CD8-positive, alpha-beta memory T cell (primary cell): ENCODE measurements around the gene SLC22A5. TPM values are rescaled to one million over a fixed set of nuclear protein-coding genes. Genes with fewer than 3 reads are reported as not detected.

Source experiments
- CTCF ChIA-PET: fragments of 350-600 bp; sonication (Branson Sonifier 250); formaldehyde crosslinking; loops from one replicate; lab custom pipeline; 2021; ENCODE audit warnings: antibody characterized with exemption; lab: Charles Lee
- POLR2A ChIA-PET: fragments of 350-600 bp; sonication (Branson Sonifier 250); formaldehyde crosslinking; loops from one replicate; lab custom pipeline; 2021; ENCODE audit warnings: antibody characterized with exemption; lab: Charles Lee
- DNase-seq, 5 donors: peaks; one replicate each; pipeline versions ENCODE4 v3.0.0 to v3.0.0-alpha.2; 2020 to 2022; ENCODE audit warnings: mixed read lengths in 1 of 5
- H3K27ac ChIP-seq: one replicate; pipeline ENCODE4 v1.7.0; 2013; ENCODE audit warnings: low read depth, mild to moderate bottlenecking, low read length, moderate library complexity
- H3K27me3 ChIP-seq: 2 replicates; pipeline ENCODE4 v1.7.0; 2013; ENCODE audit warnings: low read length, mild to moderate bottlenecking; ENCODE audit not compliant: insufficient read depth, poor library complexity, severe bottlenecking
- H3K36me3 ChIP-seq: 2 replicates; pipeline ENCODE4 v1.7.0; 2013; ENCODE audit warnings: mild to moderate bottlenecking, low read length, moderate library complexity; ENCODE audit not compliant: insufficient read depth
- H3K4me1 ChIP-seq: 2 replicates; pipeline ENCODE4 v1.7.0; 2013; ENCODE audit warnings: mild to moderate bottlenecking, low read length, moderate library complexity; ENCODE audit not compliant: insufficient read depth
- H3K4me3 ChIP-seq: 2 replicates; pipeline ENCODE4 v1.7.0; 2013; ENCODE audit warnings: mild to moderate bottlenecking, low read length
- H3K9me3 ChIP-seq: 2 replicates; pipeline ENCODE4 v1.7.0; 2013; ENCODE audit warnings: mild to moderate bottlenecking, low read length
- H3K27ac Mint-ChIP-seq, 8 donors: one replicate each; pipeline ENCODE4 v1.8.0; 2020 to 2021; ENCODE audit warnings: mixed read lengths in 8 of 8, mild to moderate bottlenecking in 6 of 8, inconsistent platforms in 3 of 8, moderate library complexity in 3 of 8
- H3K27me3 Mint-ChIP-seq, 2 donors: one replicate each; pipeline ENCODE4 v1.8.0; 2020 to 2021; ENCODE audit warnings: mixed read lengths in 2 of 2, mild to moderate bottlenecking in 1 of 2, moderate library complexity in 1 of 2
- H3K36me3 Mint-ChIP-seq, 3 donors: one replicate each; pipeline ENCODE4 v1.8.0; 2020 to 2021; ENCODE audit warnings: mixed read lengths in 3 of 3, inconsistent platforms in 1 of 3, mild to moderate bottlenecking in 1 of 3
- H3K4me1 Mint-ChIP-seq, 3 donors: one replicate each; pipeline ENCODE4 v1.8.0; 2020 to 2021; ENCODE audit warnings: mixed read lengths in 3 of 3, inconsistent platforms in 1 of 3, mild to moderate bottlenecking in 1 of 3
- H3K4me3 Mint-ChIP-seq, 7 donors: one replicate each; pipeline ENCODE4 v1.8.0; 2020 to 2021; ENCODE audit warnings: mixed read lengths in 7 of 7, mild to moderate bottlenecking in 6 of 7, moderate library complexity in 4 of 7, inconsistent platforms in 2 of 7
- H3K9me3 Mint-ChIP-seq, 5 donors: one replicate each; pipeline ENCODE4 v1.8.0; 2020 to 2022; ENCODE audit warnings: mixed read lengths in 5 of 5, mild to moderate bottlenecking in 3 of 5, moderate library complexity in 2 of 5, inconsistent platforms in 1 of 5
- polyA plus RNA-seq: library from polyadenylated mRNA; unstranded; fragments of 300-500 nt; fragmentation: Illumina TruSeq; gene quantifications from one replicate; pipeline ENCODE4 v1.2.3, GENCODE V29; 2021
- total RNA-seq, 2 experiments: library from RNA; stranded (reverse); gene quantifications; one replicate each; pipeline ENCODE4 v1.2.3, GENCODE V29; 2021

The SLC22A5 gene
- total and polyA plus RNA-seq, 3 experiments from 2014 or later: 2.5 to 5.9 (median 5.2) TPM

DNA sequence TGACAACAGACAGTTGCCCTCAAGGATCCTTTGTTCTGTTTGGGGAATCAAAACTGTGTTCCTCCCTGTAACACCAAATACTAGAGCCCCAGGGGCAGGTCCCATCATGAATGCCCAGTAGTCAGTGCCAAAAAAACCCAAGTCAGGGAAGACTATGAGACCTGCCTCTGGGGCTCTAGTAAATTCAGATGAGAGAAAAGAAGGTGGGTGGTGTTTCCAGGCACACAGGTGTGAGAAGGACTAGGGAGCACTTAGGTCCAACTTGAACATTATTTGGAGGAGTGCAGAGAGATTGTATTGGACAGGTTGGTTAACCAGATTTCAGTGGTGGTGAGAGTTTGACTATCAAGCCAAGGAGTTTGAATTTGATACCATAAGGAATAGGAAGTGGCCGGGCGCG is 52.0 kb downstream of the SLC22A5 start:
- Mint-ChIP-seq H3K27me3 (no peaks in the 10 kb centered on the region), H3K27ac (peak overlapping the region; percentile 84 to 99 (median 98)), H3K36me3 (peaks cover 9 to 68% (median 22%) of the 10 kb centered on the region in 3 donors)

DNA sequence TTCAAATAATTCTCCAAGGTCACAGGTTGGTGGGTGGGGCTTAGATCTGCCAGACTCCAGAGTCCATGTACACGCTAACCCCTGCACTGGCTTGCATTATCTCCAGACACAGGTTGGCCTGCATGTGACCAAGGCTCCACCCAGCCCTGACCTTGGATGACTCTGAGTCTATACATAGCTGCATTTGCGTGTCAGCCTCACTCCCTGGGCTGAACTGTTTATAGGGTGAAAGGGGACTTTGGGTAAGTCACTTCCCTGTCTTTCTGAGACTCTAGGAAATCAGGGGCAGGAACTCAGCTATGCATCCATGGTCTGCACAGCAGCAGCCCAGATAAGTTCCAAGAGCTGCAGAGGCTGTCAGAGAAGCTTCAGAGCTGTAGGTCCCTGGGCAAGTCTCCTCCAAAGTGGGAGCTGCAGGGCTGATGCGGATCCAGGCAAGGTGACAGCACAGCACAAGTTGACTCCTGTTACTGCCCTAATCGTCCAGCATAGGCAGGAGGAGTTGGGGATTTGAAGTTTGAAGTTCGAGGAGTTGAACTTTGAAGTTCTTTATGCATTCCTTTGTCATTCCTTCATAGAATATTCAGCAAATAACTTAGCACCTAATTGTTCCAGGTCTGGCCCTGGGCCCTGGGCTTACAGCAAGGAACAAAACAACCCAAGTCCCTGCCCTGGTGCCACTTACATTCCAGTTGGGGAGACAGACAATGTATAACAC is 53.4 kb downstream of the SLC22A5 start:
- no peak overlapping the region for H3K4me3 ChIP-seq
- H3K36me3 ChIP-seq: peaks cover 11% of the 10 kb centered on the region
- H3K4me1 ChIP-seq: peaks cover 97% of the 10 kb centered on the region
- no peaks in the 10 kb centered on the region for H3K27me3 Mint-ChIP-seq
- H3K27me3 ChIP-seq: no peaks in the 10 kb centered on the region
- ChIA-PET POLR2A (interaction anchor here (0.8 to 6.4 kb wide), 7 partner anchors 9 to 66 kb away, joined by 3 to 85 read pairs (median 5); partner anchors contain the start of gene IRF1), CTCF (interaction anchor here (1.0 to 11.0 kb wide), 13 partner anchors 8 to 78 kb away, joined by 3 to 112 read pairs (median 9); partner anchors contain the start of gene IRF1)
- H3K9me3 ChIP-seq: no peaks in the 10 kb centered on the region
- H3K27ac ChIP-seq: peak overlapping the region; percentile 30
- peak overlapping the region; percentile 13 to 89 (median 67) for H3K4me3 Mint-ChIP-seq
- peaks cover 95 to 98% (median 97%) of the 10 kb centered on the region in 3 donors for H3K4me1 Mint-ChIP-seq
- DNase-seq: peak in 1 of 5 donors; percentile 62
- peaks cover 9 to 59% (median 16%) of the 10 kb centered on the region in 3 donors for H3K36me3 Mint-ChIP-seq
- H3K27ac Mint-ChIP-seq: peak overlapping the region; percentile 95 to 99 (median 98)
- no peaks in the 10 kb centered on the region for H3K9me3 Mint-ChIP-seq

More for the DNA sequence above, 52.0 kb downstream of the SLC22A5 start:
- H3K4me3 ChIP-seq: peak overlapping the region; percentile 15
- ChIA-PET CTCF (interaction anchor here (1.1 to 11.0 kb wide), 9 partner anchors 16 to 70 kb away, joined by 3 to 112 read pairs (median 10); partner anchors contain the start of gene IRF1), POLR2A (interaction anchor here (1.2 to 1.7 kb wide), 4 partner anchors 36 to 75 kb away, joined by 3 to 13 read pairs (median 10); partner anchors contain the start of gene IRF1)
- no peaks in the 10 kb centered on the region for H3K27me3 ChIP-seq
- Mint-ChIP-seq H3K4me1 (peaks cover 94 to 98% (median 97%) of the 10 kb centered on the region in 3 donors), H3K4me3 (peak overlapping the region; percentile 76 to 91 (median 78)), H3K9me3 (no peaks in the 10 kb centered on the region)
- H3K4me1 ChIP-seq: peaks cover 97% of the 10 kb centered on the region
- peaks cover 11% of the 10 kb centered on the region for H3K36me3 ChIP-seq
- peak overlapping the region; percentile 29 for H3K27ac ChIP-seq
- H3K9me3 ChIP-seq: no peaks in the 10 kb centered on the region
- DNase-seq: no peak

DNA sequence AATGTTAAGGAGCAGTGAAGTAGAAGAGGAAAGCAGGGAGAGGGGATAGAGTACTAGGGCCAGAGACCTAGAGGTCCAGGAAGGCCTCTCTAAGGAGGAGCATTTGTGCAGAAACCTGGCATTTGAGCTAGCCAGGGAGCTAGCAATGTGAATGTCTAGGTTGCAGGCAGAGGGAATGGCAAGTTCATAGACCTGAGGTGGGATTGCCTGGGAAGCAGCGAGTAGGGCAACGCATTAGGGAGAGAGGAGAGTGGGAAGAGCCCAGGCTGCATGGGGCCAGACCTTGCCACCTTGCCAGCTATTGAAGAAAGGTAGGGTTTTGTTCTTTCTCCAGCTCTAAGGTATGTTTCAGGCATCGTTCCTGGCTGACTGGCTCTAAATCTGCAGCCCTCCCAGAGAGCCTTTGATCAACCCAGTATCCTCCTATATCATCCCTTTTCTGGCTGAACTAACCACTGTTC is 54.0 kb downstream of the SLC22A5 start:
- H3K4me3 Mint-ChIP-seq: peak overlapping the region; percentile 13 to 89 (median 72)
- POLR2A ChIA-PET: interaction anchor here (0.8 to 6.4 kb wide), 9 partner anchors 12 to 65 kb away, joined by 3 to 85 read pairs (median 5); partner anchors contain the start of gene IRF1
- H3K9me3 ChIP-seq: no peaks in the 10 kb centered on the region
- H3K36me3 ChIP-seq: peaks cover 11% of the 10 kb centered on the region
- peak overlapping the region; percentile 95 to 99 (median 98) for H3K27ac Mint-ChIP-seq
- no peak for DNase-seq
- H3K27me3 Mint-ChIP-seq: no peaks in the 10 kb centered on the region
- peak overlapping the region; percentile 28 for H3K27ac ChIP-seq
- H3K36me3 Mint-ChIP-seq: peaks cover 9 to 54% (median 15%) of the 10 kb centered on the region in 3 donors
- CTCF ChIA-PET: interaction anchor here (0.9 to 11.0 kb wide), 13 partner anchors 9 to 78 kb away, joined by 3 to 112 read pairs (median 9); partner anchors contain the start of gene IRF1
- H3K4me3 ChIP-seq: no peak overlapping the region
- H3K4me1 ChIP-seq: peaks cover 98% of the 10 kb centered on the region
- H3K4me1 Mint-ChIP-seq: peaks cover 96 to 98% (median 97%) of the 10 kb centered on the region in 3 donors
- no peaks in the 10 kb centered on the region for H3K9me3 Mint-ChIP-seq
- H3K27me3 ChIP-seq: no peaks in the 10 kb centered on the region

DNA sequence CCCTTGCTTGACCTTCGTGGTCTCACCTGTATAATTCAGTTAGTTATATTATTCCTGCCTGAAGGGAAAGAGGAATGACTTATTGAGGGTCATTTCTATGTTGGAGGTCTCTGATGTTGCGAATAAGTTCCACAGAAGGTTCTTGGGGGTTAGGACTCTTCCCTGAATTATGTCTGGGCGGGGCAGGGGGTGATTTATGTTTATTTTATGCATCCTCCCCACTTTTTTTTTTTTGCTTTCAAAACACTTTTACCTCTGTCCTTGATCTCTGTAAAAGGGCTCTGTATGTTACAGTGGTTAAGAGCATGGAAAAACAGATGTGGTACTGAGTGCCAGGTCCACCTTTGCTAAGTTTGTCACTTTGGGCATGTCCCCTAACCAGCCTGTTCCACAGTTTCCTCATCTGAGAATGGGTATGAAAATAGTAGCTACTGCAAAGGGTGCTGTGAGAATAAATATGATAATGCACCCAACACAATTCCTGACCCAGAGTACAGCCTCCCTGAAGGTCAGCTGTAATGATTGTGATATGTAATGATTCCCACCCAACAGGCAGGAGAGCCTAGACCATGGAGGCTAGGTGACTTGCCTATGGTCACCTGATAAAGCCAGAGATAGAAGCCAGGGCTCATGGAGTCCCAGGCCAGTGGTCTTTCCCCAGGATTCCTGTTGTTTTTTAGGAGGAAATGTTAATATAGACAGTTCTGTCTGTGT is 54.8 kb downstream of the SLC22A5 start:
- Histone ChIP-seq H3K36me3 (peaks cover 11% of the 10 kb centered on the region), H3K4me1 (peaks cover 100% of the 10 kb centered on the region), H3K4me3 (peak overlapping the region; percentile 49), H3K27me3 (no peaks in the 10 kb centered on the region), H3K27ac (peak overlapping the region; percentile 84), H3K9me3 (no peaks in the 10 kb centered on the region)
- no peaks in the 10 kb centered on the region for H3K27me3 Mint-ChIP-seq
- H3K4me1 Mint-ChIP-seq: peaks cover 96 to 98% (median 97%) of the 10 kb centered on the region in 3 donors
- H3K9me3 Mint-ChIP-seq: no peaks in the 10 kb centered on the region
- CTCF ChIA-PET: interaction anchor here (0.9 to 11.0 kb wide), 15 partner anchors 9 to 66 kb away, joined by 4 to 112 read pairs (median 18); partner anchors contain the start of gene IRF1
- H3K4me3 Mint-ChIP-seq: peak overlapping the region in 6 of 7 donors; percentile 56 to 89 (median 70)
- POLR2A ChIA-PET: interaction anchor here (0.9 to 6.4 kb wide), 9 partner anchors 13 to 64 kb away, joined by 3 to 85 read pairs (median 6); partner anchors contain the start of gene IRF1
- peaks cover 5 to 55% (median 15%) of the 10 kb centered on the region in 3 donors for H3K36me3 Mint-ChIP-seq
- no peak for DNase-seq
- H3K27ac Mint-ChIP-seq: peak overlapping the region; percentile 95 to 99 (median 98)

DNA sequence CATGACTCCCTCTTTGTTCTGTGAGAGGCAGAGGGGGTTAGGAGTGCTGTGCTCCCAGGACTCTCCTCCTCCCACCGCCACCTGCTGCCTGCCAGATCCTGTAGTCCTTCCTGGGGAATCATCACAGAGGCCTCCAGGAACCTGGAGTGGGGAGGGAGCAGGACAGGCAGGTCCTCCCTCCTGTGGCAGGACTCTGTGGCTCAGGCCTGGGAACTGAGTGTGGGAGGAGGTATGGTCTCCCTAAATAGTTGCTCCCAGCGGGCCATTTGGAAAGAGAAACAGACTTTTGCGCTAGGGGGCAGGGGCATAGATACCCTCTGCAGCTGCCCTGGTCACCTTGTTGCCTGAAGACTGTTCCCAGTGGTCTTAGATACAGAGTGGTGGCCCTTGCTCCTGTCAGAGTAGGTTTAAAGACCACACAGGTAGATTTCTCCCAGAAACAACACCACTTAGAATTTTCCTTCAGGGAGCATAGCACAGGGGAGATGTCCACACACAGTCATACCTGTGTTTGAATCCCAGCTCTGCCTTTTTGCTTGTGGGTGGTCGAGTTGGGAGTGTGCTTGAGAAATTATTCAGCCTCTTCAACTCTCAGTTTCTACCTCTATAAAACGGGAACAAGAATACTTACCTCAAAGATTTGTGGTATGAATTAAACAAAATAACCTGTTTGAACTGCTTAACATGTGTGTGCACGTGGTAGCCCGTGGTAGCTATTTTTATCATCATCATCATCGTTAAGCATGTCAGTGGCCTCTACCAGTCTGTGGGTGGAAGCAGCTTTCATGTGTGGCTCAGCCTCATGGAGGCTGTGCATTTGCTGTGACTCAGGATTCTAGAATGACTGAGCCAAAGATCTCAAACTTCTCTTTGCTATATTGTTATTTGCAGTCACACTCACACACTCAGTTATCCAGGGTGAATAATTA is 55.8 kb downstream of the SLC22A5 start:
- peak overlapping the region; percentile 84 for H3K27ac ChIP-seq
- H3K4me3 ChIP-seq: peak overlapping the region; percentile 57
- H3K4me3 Mint-ChIP-seq: peak overlapping the region; percentile 68 to 89 (median 79)
- no peaks in the 10 kb centered on the region for H3K27me3 Mint-ChIP-seq
- peaks cover 3 to 55% (median 15%) of the 10 kb centered on the region in 3 donors for H3K36me3 Mint-ChIP-seq
- peaks cover 100% of the 10 kb centered on the region for H3K4me1 ChIP-seq
- peaks cover 96 to 98% (median 97%) of the 10 kb centered on the region in 3 donors for H3K4me1 Mint-ChIP-seq
- H3K27ac Mint-ChIP-seq: peak overlapping the region; percentile 95 to 99 (median 98)
- no peaks in the 10 kb centered on the region for H3K9me3 Mint-ChIP-seq
- peak; percentile 38 to 89 (median 74) for DNase-seq
- peaks cover 11% of the 10 kb centered on the region for H3K36me3 ChIP-seq
- ChIA-PET POLR2A (interaction anchor here (0.8 to 6.4 kb wide), 15 partner anchors 10 to 1801 kb away, joined by 3 to 85 read pairs (median 7); partner anchors contain the start of genes IRF1 and PPP2CA), CTCF (interaction anchor here (1.4 to 11.0 kb wide), 16 partner anchors 8 to 76 kb away, joined by 5 to 112 read pairs (median 20); partner anchors contain the start of gene IRF1)
- H3K27me3 ChIP-seq: no peaks in the 10 kb centered on the region
- no peaks in the 10 kb centered on the region for H3K9me3 ChIP-seq

DNA sequence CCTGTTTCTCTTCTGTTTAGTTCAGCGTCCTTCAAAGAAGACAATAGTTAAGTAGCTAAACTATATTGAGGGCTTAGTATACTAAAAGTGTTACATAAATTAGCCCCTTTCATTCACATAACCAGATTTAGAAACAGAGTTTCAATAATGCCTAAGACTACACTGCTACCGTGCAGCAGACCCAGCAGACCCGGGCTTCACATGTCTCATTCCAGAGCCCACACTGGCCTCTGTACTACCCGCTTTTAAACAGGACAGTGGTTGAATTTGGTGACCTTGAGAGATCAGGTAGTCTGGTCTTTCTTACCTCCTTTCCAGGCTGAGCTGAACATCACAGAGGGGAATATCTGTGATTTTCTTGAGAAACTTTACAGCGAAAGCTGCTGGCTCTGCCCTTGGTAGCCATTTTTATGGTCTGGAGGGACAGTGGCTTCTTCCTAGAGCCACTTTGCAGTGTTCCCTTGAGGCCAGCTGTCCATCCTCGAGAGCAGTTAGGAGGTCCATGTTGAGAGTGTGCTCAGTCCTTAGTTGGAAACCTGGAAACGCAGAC is 56.5 kb downstream of the SLC22A5 start:
- no peaks in the 10 kb centered on the region for H3K9me3 ChIP-seq
- Mint-ChIP-seq H3K27me3 (no peaks in the 10 kb centered on the region), H3K27ac (peak overlapping the region; percentile 95 to 99 (median 98)), H3K4me1 (peaks cover 96 to 98% (median 97%) of the 10 kb centered on the region in 3 donors), H3K4me3 (peak overlapping the region; percentile 68 to 89 (median 79)), H3K36me3 (peaks cover 9 to 55% (median 18%) of the 10 kb centered on the region in 3 donors), H3K9me3 (no peaks in the 10 kb centered on the region)
- ChIA-PET POLR2A (interaction anchor here (0.8 to 6.4 kb wide), 15 partner anchors 10 to 1800 kb away, joined by 3 to 85 read pairs (median 7); partner anchors contain the start of genes IRF1 and PPP2CA), CTCF (interaction anchor here (1.0 to 11.0 kb wide), 17 partner anchors 9 to 80 kb away, joined by 3 to 112 read pairs (median 18); partner anchors contain the start of gene IRF1)
- no peak for DNase-seq
- H3K4me3 ChIP-seq: peak overlapping the region; percentile 57
- peaks cover 100% of the 10 kb centered on the region for H3K4me1 ChIP-seq
- peak overlapping the region; percentile 84 for H3K27ac ChIP-seq
- H3K36me3 ChIP-seq: peaks cover 11% of the 10 kb centered on the region
- H3K27me3 ChIP-seq: no peaks in the 10 kb centered on the region
